HCT116 (cell line): Measurements from ENCODE around the gene TMEM125. TPM values are rescaled to one million over a fixed set of nuclear protein-coding genes. Genes with fewer than 3 reads are reported as not detected.

Experiments used
- ATAC-seq: fragments of 200-7000 bp; cut with Tn5 transposase; 2 replicates; pipeline ENCODE4 v1.9.1; 2020; ENCODE audit warnings: mild to moderate bottlenecking, moderate library complexity
- BruUV-seq: library from RNA; stranded (reverse); fragments of 400-500 nt; replicated peaks from 2 replicates; lab custom pipeline; 2021; lab: Mats Ljungman, UMichigan
- CTCF ChIA-PET: fragments of 300-600 bp; sonication (Branson Sonifier 250); formaldehyde crosslinking; loops from one replicate; lab custom pipeline; 2021; ENCODE audit warnings: antibody characterized with exemption; lab: Charles Lee
- POLR2A ChIA-PET: fragments of 300-600, 350-600 bp; sonication (Branson Sonifier 250); formaldehyde crosslinking; loops from one replicate; lab custom pipeline; 2021; ENCODE audit warnings: antibody characterized with exemption; lab: Charles Lee
- RAD21 ChIA-PET, 2 experiments: fragments of 300-600 bp; sonication (Branson Sonifier 250); formaldehyde crosslinking; loops; one replicate each; lab custom pipeline; 2023; ENCODE audit warnings: low total read pairs in 2 of 2; ENCODE audit not compliant: uncharacterized antibody in 2 of 2, unreplicated experiment in 2 of 2, low non-redundant PET in 1 of 2; lab: Charles Lee
- DNase-seq: peaks from one replicate; pipeline ENCODE4 v3.0.0-alpha.2; 2010; ENCODE audit warnings: low read depth, low spot score
- H2AFZ ChIP-seq: fragments of 200-600 bp; shearing (Covaris generic), sonication (generic); 2 replicates; pipeline ENCODE4 v1.6.1; 2017; ENCODE audit warnings: low read depth, mixed run types, mixed read lengths, antibody characterized with exemption, low read length; ENCODE audit not compliant: poor library complexity, severe bottlenecking
- H3K27ac ChIP-seq: 2 replicates; pipeline ENCODE4 v1.5.1; 2012; ENCODE audit warnings: low read depth, low read length
- H3K27me3 ChIP-seq: fragments of 200-600 bp; sonication (generic); 2 replicates; pipeline ENCODE4 v1.6.1; 2016; ENCODE audit warnings: mixed run types, low read length, mixed read lengths; ENCODE audit not compliant: insufficient read depth
- H3K36me3 ChIP-seq, 2 experiments: fragments of 200-500 bp in 1 of 2; fragments of 200-600 bp in 1 of 2; sonication (Bioruptor generic) in 1 of 2; sonication (generic) in 1 of 2; 2 replicates each; pipeline versions ENCODE4 v1.5.1 to v1.6.1; 2014 to 2016; ENCODE audit warnings: low read length in 2 of 2, inconsistent platforms in 1 of 2, mixed read lengths in 1 of 2, mixed run types in 1 of 2; ENCODE audit not compliant: insufficient read depth in 2 of 2, control insufficient read depth in 1 of 2
- H3K4me1 ChIP-seq, 2 experiments: fragments of 200-600 bp in 1 of 2; sonication (generic) in 1 of 2; 2 replicates each; pipeline versions ENCODE4 v1.5.1 to v1.6.1; 2012 to 2017; ENCODE audit warnings: low read length in 2 of 2, inconsistent platforms in 1 of 2, mild to moderate bottlenecking in 1 of 2, mixed read lengths in 1 of 2, mixed run types in 1 of 2, moderate library complexity in 1 of 2; ENCODE audit not compliant: insufficient read depth in 2 of 2, control insufficient read depth in 1 of 2
- H3K4me2 ChIP-seq: fragments of 200-600 bp; sonication (generic); 2 replicates; pipeline ENCODE4 v1.6.1; 2017; ENCODE audit warnings: mixed run types, low read length, mixed read lengths
- H3K4me3 ChIP-seq, 2 experiments: fragments of 200-600 bp in 1 of 2; sonication (generic) in 1 of 2; replicated peaks in 1 of 2; 2 replicates each; pipeline ENCODE4 v1.5.1; 2011 to 2016; ENCODE audit warnings: low read length in 2 of 2, control low read depth in 1 of 2, low read depth in 1 of 2, mild to moderate bottlenecking in 1 of 2, mixed read lengths in 1 of 2, mixed run types in 1 of 2
- H3K79me2 ChIP-seq: fragments of 200-600 bp; sonication (generic); 2 replicates; pipeline ENCODE4 v1.6.1; 2017; ENCODE audit warnings: mild to moderate bottlenecking, mixed run types, low read length, moderate library complexity, mixed read lengths; ENCODE audit not compliant: insufficient read depth
- H3K9ac ChIP-seq: fragments of 200-600 bp; sonication (generic); 2 replicates; pipeline ENCODE4 v1.6.1; 2016; ENCODE audit warnings: low read length, mixed read lengths
- H3K9me2 ChIP-seq: fragments of 200-600 bp; sonication (generic), shearing (Covaris generic); 2 replicates; pipeline ENCODE4 v1.6.1; 2017; ENCODE audit warnings: mixed run types, mild to moderate bottlenecking, moderate library complexity; ENCODE audit not compliant: insufficient read depth
- H3K9me3 ChIP-seq, 2 experiments: fragments of 200-500 bp in 1 of 2; fragments of 200-600 bp in 1 of 2; sonication (Bioruptor generic) in 1 of 2; sonication (generic) in 1 of 2; 2 replicates each; pipeline ENCODE4 v1.6.1; 2014 to 2017; ENCODE audit warnings: low read length in 2 of 2, mixed read lengths in 2 of 2, inconsistent platforms in 1 of 2, low read depth in 1 of 2, mild to moderate bottlenecking in 1 of 2, mixed run types in 1 of 2, moderate library complexity in 1 of 2; ENCODE audit not compliant: control insufficient read depth in 1 of 2, insufficient read depth in 1 of 2
- H4K20me1 ChIP-seq: fragments of 200-600 bp; sonication (generic), shearing (Covaris generic); 2 replicates; pipeline ENCODE4 v1.6.1; 2017; ENCODE audit warnings: mixed run types, mild to moderate bottlenecking, moderate library complexity; ENCODE audit not compliant: insufficient read depth
- CBX3 ChIP-seq: IDR thresholded peaks from 2 replicates; pipeline ENCODE4 v1.6.1; 2012; ENCODE audit warnings: low read depth
- CEBPB ChIP-seq: IDR thresholded peaks from 2 replicates; pipeline ENCODE4 v1.6.1; 2012; ENCODE audit warnings: low read depth
- CTCF ChIP-seq, 3 experiments: fragments of 200-600 bp in 1 of 3; sonication (generic) in 1 of 3; IDR thresholded peaks in 2 of 3; conservative IDR thresholded peaks in 1 of 3; 2 replicates each; pipeline ENCODE4 v1.5.1; 2012 to 2017; ENCODE audit warnings: low read depth in 2 of 3, low read length in 2 of 3, antibody characterized with exemption in 1 of 3, borderline replicate concordance in 1 of 3, control low read depth in 1 of 3, mild to moderate bottlenecking in 1 of 3, mixed read lengths in 1 of 3, mixed run types in 1 of 3, moderate library complexity in 1 of 3; ENCODE audit not compliant: insufficient read depth in 1 of 3
- FOSL1 ChIP-seq: IDR thresholded peaks from 2 replicates; pipeline ENCODE4 v1.6.1; 2012; ENCODE audit warnings: low read depth
- JUND ChIP-seq: IDR thresholded peaks from 2 replicates; pipeline ENCODE4 v1.6.1; 2012
- POLR2AphosphoS5 ChIP-seq: IDR thresholded peaks from 2 replicates; pipeline ENCODE4 v1.6.1; 2011; ENCODE audit warnings: mild to moderate bottlenecking, low read depth, low read length, moderate library complexity
- RAD21 ChIP-seq: IDR thresholded peaks from 2 replicates; pipeline ENCODE4 v1.6.1; 2012; ENCODE audit warnings: low read depth, mild to moderate bottlenecking
- SIN3A ChIP-seq: IDR thresholded peaks from 2 replicates; pipeline ENCODE4 v1.6.1; 2012; ENCODE audit warnings: low read depth
- SP1 ChIP-seq: IDR thresholded peaks from 2 replicates; pipeline ENCODE4 v1.6.1; 2012; ENCODE audit warnings: low read depth
- SRF ChIP-seq: IDR thresholded peaks from 2 replicates; pipeline ENCODE4 v1.6.1; 2012; ENCODE audit warnings: low read depth
- ZFX ChIP-seq: fragments of 450-650 bp; IDR thresholded peaks from 2 replicates; pipeline ENCODE4 v1.6.1; 2017
- ZNF274 ChIP-seq: fragments of 200-500 bp; sonication (Bioruptor generic); IDR thresholded peaks from 2 replicates; pipeline ENCODE4 v1.6.1; 2014; ENCODE audit warnings: mild to moderate bottlenecking, low read depth, low read length, inconsistent platforms
- intact Hi-C: fragments of 100-400 bp; cut with micrococcal nuclease; formaldehyde crosslinking; loops from 2 replicates; pipeline ENCODE4 v1.10.0; 2022
- total RNA-seq: library from RNA; stranded (reverse); gene quantifications from one replicate; pipeline ENCODE4 v1.2.1, GENCODE V29; 2021; ENCODE audit not compliant: unreplicated experiment

The TMEM125 gene
- total RNA-seq, 1 experiment from 2014 or later = 13.9 TPM

GRCh38 chr1:43220905-43221778, 48.6 kb upstream of the TMEM125 start:
- RAD21 ChIA-PET = no interaction called here
- Histone ChIP-seq H3K4me3 (no peak overlapping the region), H3K36me3 (no peaks in the 10 kb centered on the region), H3K9me2 (no peaks in the 10 kb centered on the region), H3K9ac (no peak overlapping the region), H3K4me1 (peaks cover 0 to 7% of the 10 kb centered on the region in 2 experiments; a peak in 1 of 4 replicates), H3K4me2 (no peak overlapping the region), H3K27me3 (no peaks in the 10 kb centered on the region), H3K27ac (no peak overlapping the region), H3K79me2 (no peaks in the 10 kb centered on the region), H2AFZ (no peak overlapping the region), H4K20me1 (no peaks in the 10 kb centered on the region)
- intact Hi-C loops = loop anchor here (10.0 kb wide), 2 partner anchors 304 to 814 kb away; partner anchors contain the start of gene SLC6A9
- BruUV-seq = no TSS peak
- ATAC-seq (no peak), DNase-seq (no peak)
- POLR2A ChIA-PET = no interaction called here
- TF ChIP-seq CBX3 (no peak), SRF (no peak), FOSL1 (no peak), ZNF274 (no peak), SP1 (no peak), ZFX (no peak), CEBPB (no peak), RAD21 (no peak), POLR2AphosphoS5 (no peak), CTCF (IDR thresholded peaks at IDR 0.05 in 2 of 3, conservative IDR thresholded peaks at IDR 0.05 in 1 of 3; ENCODE audit: borderline replicate concordance in 1 of 3, insufficient read depth in 1 of 3, low read depth in 2 of 3, low read length in 2 of 3) (no peak), JUND (no peak), SIN3A (no peak)
- TF ChIP-seq, all 23 proteins: peak for 0
- H3K9me3 ChIP-seq = no peaks in the 10 kb centered on the region
- CTCF ChIA-PET = no interaction called here
